Brain microvascular endothelial cell (primary cell): Measurements from ENCODE around the gene TTLL12.

Source experiments
- DNase-seq: peaks from one replicate; pipeline ENCODE4 v3.0.0-alpha.2; 2020
- H3K27ac ChIP-seq: fragments of 250-450 bp; sonication (Bioruptor Pico); 2 replicates; pipeline ENCODE4 v1.5.1; 2020; ENCODE audit warnings: mild to moderate bottlenecking, moderate library complexity
- H3K27me3 ChIP-seq: fragments of 250-450 bp; sonication (Bioruptor Pico); replicated peaks from 2 replicates; pipeline ENCODE4 v1.5.1; 2020; ENCODE audit warnings: mild to moderate bottlenecking
- H3K36me3 ChIP-seq: fragments of 250-450 bp; sonication (Bioruptor Pico); replicated peaks from 2 replicates; pipeline ENCODE4 v1.5.1; 2020; ENCODE audit warnings: mild to moderate bottlenecking
- H3K4me3 ChIP-seq: 2 replicates; pipeline ENCODE4 v1.5.1; 2011; ENCODE audit warnings: low read depth, mild to moderate bottlenecking, control low read depth, low read length, moderate library complexity
- in situ Hi-C: cut with HindIII; loops from 2 replicates; pipeline ENCODE4 v1.10.0; 2017; ENCODE audit warnings: low sequenced_read_pairs, low pct_ligation_motif_present
- TF ChIP-seq, protein P1 (sequence below): IDR thresholded peaks from 2 replicates; pipeline ENCODE4 v1.5.1; 2011; ENCODE audit warnings: low read depth, mild to moderate bottlenecking, moderate library complexity, low read length, control low read depth, inconsistent platforms; ENCODE audit errors: missing control alignments

Gene TTLL12

DNA sequence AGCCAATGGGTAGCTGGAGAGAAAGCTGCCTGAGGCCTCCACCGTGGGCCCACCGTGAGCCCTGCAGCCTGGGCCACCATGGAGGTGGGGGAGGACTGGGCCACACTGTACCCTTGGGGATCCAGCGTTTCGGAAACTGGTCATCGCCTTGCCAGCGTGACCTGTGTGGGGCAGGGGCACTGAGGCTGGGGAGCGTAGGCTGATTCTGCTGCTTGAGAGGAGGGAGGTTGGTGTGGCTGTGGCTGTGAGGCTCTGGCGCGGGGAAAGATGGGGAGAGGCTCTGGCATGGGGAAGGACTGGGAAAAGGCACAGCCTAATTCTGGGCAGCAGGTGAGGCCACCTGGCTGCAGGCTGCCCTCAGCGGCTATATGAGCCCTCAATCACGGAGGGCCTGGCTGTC, 12.6 kb upstream of the TTLL12 start:
- TF ChIP-seq, protein P1, sequence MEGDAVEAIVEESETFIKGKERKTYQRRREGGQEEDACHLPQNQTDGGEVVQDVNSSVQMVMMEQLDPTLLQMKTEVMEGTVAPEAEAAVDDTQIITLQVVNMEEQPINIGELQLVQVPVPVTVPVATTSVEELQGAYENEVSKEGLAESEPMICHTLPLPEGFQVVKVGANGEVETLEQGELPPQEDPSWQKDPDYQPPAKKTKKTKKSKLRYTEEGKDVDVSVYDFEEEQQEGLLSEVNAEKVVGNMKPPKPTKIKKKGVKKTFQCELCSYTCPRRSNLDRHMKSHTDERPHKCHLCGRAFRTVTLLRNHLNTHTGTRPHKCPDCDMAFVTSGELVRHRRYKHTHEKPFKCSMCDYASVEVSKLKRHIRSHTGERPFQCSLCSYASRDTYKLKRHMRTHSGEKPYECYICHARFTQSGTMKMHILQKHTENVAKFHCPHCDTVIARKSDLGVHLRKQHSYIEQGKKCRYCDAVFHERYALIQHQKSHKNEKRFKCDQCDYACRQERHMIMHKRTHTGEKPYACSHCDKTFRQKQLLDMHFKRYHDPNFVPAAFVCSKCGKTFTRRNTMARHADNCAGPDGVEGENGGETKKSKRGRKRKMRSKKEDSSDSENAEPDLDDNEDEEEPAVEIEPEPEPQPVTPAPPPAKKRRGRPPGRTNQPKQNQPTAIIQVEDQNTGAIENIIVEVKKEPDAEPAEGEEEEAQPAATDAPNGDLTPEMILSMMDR: no peak
- no peak for DNase-seq
- H3K4me3 ChIP-seq: no peak overlapping the region
- in situ Hi-C loops: no loop called here
- H3K27me3 ChIP-seq: no peaks in the 10 kb centered on the region
- H3K36me3 ChIP-seq: no peaks in the 10 kb centered on the region
- no peak overlapping the region for H3K27ac ChIP-seq

DNA sequence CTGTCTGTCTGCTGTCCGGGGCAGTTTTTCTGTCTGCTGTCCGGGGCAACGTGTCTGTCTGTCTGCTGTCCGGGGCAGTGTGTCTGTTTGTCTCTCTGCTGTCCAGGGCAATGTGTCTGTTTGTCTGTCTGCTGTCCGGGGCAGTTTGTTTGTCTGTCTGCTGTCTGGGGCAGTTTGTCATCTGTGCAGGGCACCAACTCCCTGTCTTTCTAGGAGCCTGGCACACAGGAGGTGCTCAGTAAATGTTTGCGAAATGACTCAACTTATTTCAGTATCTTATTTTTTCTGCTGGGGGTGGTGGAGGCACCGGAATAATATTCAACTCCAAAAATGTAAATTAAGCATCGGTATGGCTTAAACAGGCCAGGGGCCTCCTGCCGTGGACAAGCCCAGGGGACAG, 12.0 kb upstream of the TTLL12 start:
- in situ Hi-C loops: no loop called here
- H3K27me3 ChIP-seq: no peaks in the 10 kb centered on the region
- TF ChIP-seq, protein P1: no peak
- no peak for DNase-seq
- no peak overlapping the region for H3K4me3 ChIP-seq
- H3K27ac ChIP-seq: no peak overlapping the region
- H3K36me3 ChIP-seq: no peaks in the 10 kb centered on the region

GRCh38 chr22:43198126-43198525, 11.2 kb upstream of the TTLL12 start:
- no peak for DNase-seq
- H3K27me3 ChIP-seq: no peaks in the 10 kb centered on the region
- TF ChIP-seq, protein P1: no peak
- H3K27ac ChIP-seq: no peak overlapping the region
- in situ Hi-C loops: no loop called here
- H3K36me3 ChIP-seq: no peaks in the 10 kb centered on the region
- H3K4me3 ChIP-seq: no peak overlapping the region

DNA sequence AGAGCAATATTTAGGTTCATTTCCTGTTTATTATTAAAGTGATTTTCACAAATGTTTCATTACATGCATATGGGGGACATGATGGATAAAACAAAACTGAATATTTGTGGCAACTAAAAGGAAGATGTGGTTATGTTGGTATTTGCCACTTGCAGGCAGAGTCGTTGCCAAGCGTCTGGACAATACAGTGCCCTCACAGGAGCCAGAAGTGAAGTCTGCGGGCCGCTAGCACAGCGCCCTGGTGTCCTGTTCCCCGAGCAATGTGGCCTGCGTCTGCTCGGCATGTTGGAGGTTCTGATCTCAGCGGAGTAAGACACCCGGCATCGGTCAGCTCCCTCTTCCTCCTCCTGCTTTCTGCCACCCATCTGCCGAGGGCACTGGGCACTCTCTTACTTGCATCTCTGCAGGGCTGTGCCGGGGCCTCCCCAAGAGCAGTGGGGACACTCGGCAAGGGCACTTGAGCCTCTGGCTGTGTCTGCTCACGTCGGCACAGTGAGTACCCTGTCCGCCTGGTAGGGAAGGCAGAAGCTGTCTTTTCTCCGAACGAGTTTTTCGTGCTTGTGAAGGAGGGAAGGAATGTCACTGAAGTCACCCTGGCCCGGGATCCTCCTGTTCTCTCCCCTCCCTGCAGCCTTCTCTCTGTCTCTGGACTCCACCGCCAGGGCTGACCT, 10.5 kb upstream of the TTLL12 start:
- Histone ChIP-seq H3K27me3 (no peaks in the 10 kb centered on the region), H3K27ac (no peak overlapping the region), H3K36me3 (no peaks in the 10 kb centered on the region), H3K4me3 (no peak overlapping the region)
- in situ Hi-C loops: no loop called here
- TF ChIP-seq, protein P1: no peak
- no peak for DNase-seq

- no peak overlapping the region for H3K4me3 ChIP-seq
- H3K36me3 ChIP-seq: no peaks in the 10 kb centered on the region
- no peak for DNase-seq
- in situ Hi-C loops: no loop called here
- TF ChIP-seq, protein P1: no peak
- H3K27ac ChIP-seq: no peak overlapping the region
- no peaks in the 10 kb centered on the region for H3K27me3 ChIP-seq
Measured at GRCh38 chr22:43191831-43192230, 4.9 kb upstream of the TTLL12 start.
